Fibroblast of gingiva (primary cell): ENCODE data around the gene DTX1.

Experiments
- DNase-seq: peaks from one replicate; pipeline ENCODE4 v3.0.0-alpha.2; 2011; ENCODE audit warnings: low read depth

Gene DTX1

DNA sequence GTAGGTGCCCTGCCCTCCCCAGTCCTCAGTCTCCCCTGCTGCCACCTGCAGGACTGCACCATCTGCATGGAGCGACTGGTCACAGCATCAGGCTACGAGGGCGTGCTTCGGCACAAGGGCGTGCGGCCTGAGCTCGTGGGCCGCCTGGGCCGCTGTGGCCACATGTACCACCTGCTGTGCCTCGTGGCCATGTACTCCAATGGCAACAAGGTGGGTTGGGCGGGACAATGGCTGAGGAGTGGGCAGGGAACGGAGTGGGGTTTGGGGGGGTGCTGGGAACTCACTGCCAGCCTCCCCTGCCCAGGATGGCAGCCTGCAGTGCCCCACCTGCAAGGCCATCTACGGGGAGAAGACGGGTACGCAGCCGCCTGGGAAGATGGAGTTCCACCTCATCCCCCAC lies 38.2 kb downstream of the DTX1 start:
- DNase-seq = no peak

DNA sequence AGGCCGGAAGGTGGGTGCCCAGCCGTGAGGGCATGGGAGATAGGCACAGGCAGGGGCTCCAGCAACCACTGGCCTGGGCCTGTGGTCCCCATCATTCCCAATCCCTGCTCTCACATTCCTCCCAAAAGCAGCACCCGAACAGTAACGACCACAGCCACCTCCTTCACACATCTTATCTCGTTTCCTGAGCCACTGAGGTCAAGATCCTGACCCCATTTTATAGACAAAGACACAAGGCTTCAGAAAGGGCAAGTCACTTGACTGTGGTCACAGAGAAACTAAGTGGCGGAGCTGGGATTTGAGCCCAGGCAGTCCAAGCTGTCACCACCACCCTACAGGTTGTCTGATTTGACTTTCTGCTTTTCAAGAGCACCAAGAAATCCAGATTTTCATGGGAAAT lies 38.9 kb downstream of the DTX1 start:
- DNase-seq = no peak

DNA sequence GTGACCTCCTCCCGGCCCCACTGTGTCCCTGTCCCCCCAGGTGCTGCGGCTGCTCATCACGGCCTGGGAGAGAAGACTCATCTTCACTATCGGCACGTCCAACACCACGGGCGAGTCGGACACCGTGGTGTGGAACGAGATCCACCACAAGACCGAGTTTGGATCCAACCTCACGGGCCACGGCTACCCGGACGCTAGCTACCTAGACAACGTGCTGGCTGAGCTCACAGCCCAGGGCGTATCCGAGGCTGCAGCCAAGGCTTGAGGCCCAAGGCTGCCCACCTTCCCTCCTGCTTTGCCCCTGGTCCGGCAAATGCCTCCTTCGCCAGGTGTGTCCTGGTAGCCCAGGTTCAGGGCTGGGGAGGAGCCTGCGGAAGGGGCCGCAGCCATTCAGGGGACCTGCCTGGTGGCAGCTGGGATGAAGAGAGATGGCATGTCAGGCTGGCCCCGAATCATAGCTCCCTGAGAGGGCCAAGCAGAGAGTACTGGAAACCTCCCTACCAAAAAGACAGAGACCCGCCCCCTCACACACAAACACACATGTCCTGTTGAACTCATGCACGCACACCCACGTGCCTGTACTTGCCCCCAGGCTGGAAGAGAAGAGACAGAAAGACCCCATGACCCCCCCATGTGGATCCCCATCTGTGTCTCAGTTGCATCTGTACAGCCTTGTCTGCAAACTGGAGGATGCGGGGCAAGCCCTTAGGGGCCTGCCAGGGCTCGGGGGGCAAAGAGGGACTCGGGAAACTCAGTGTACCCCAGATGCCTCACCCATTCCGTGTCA lies 40.3 kb downstream of the DTX1 start:
- no peak for DNase-seq

- DNase-seq = peak; percentile 34
These were observed 41.3 kb downstream of the DTX1 start for GRCh38 chr12:113097716-113098440.

GRCh38 chr12:113098441-113099028 lies 42.0 kb downstream of the DTX1 start:
- peak; percentile 86 for DNase-seq

GRCh38 chr12:113099364-113099763 lies 42.8 kb downstream of the DTX1 start:
- DNase-seq = no peak

DNA sequence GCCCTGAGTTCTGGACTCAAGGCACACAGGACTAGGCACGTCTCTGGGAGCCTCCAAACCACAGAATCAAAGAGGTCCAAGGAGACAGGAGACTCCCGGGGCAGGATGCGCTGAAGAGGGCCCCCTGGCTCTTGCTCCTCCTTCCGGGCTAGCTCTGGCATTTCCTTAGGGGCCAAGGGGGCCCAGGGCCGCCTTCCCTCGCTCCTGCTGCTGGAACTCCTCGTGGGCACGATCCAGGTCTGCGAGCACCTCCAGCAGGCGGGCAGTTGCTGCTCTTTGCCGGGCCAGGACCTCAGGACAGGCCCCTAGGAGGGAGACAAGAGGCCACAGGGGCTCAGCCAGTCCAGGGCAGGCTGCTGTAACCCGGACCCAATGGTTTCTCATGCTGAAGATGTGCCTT lies 43.2 kb downstream of the DTX1 start:
- no peak for DNase-seq

DNA sequence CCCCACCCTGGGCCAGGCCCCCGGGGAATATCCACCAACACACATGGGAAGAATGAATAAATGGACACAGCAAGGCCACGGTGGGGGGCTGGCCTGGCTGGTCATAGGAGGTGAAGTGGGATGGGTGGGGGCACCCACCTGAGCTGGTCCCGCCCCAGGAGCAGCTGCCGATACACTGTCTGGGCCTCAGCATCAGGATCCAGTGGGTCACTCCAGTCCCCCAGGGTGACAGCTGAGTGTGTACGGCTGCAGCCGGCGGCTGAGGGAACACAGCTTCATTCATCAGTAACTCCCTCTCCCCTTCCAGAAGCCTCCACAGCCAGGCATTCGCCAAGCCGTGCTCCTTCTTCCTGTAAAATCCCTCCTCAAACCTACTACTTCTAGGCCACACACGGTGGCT lies 45.2 kb downstream of the DTX1 start:
- no peak for DNase-seq

- no peak for DNase-seq
These were observed 46.3 kb downstream of the DTX1 start for GRCh38 chr12:113102811-113103210.

- DNase-seq = no peak
These were observed 47.4 kb downstream of the DTX1 start for GRCh38 chr12:113103756-113104450.

GRCh38 chr12:113104953-113105510 lies 48.5 kb downstream of the DTX1 start:
- no peak for DNase-seq

- DNase-seq = no peak
These were observed 49.2 kb downstream of the DTX1 start for GRCh38 chr12:113105606-113106271.

GRCh38 chr12:113106361-113106760 lies 49.8 kb downstream of the DTX1 start:
- no peak for DNase-seq

DNA sequence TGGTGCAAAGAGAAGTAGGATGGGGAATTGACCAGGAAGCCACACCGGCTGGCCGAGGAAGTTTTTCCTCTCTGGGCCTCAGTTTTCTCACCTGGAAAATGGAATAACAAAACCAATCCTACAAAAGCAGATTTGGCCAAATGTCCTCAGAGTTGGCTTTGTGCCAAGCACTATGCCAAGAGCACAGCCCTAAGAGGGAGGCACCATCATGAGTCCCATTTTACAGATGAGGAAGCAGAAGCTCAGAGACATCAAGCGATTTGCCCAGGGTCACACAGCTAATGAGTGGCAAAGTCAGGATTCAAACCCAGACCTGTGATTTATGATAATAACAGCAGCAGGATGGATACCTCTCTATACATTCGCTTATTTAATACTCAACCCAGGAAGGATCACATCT lies 51.8 kb downstream of the DTX1 start:
- no peak for DNase-seq

DNA sequence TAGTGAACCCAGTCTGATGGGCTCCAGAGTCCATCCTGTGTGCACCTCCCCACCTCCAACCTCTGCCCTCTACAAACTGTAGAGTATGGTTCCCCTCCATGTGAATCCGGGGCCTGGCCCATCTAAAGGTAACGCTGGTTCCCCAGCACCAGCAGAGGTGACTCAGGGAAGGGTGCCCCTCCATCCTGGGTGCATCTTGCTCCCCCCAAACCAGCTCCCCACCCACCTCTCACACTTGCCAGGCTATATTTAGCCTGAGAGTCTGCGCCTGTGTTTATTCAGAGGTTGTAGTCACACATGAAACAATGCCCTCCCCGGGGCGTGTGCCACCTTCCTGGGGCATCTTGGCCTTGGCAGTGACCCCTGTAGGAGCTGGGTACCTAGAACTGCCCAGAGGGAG lies 52.8 kb downstream of the DTX1 start:
- no peak for DNase-seq

GRCh38 chr12:113109872-113110599 lies 53.5 kb downstream of the DTX1 start:
- DNase-seq = no peak

- no peak for DNase-seq
These were observed 54.7 kb downstream of the DTX1 start for GRCh38 chr12:113111247-113111646.

DNA sequence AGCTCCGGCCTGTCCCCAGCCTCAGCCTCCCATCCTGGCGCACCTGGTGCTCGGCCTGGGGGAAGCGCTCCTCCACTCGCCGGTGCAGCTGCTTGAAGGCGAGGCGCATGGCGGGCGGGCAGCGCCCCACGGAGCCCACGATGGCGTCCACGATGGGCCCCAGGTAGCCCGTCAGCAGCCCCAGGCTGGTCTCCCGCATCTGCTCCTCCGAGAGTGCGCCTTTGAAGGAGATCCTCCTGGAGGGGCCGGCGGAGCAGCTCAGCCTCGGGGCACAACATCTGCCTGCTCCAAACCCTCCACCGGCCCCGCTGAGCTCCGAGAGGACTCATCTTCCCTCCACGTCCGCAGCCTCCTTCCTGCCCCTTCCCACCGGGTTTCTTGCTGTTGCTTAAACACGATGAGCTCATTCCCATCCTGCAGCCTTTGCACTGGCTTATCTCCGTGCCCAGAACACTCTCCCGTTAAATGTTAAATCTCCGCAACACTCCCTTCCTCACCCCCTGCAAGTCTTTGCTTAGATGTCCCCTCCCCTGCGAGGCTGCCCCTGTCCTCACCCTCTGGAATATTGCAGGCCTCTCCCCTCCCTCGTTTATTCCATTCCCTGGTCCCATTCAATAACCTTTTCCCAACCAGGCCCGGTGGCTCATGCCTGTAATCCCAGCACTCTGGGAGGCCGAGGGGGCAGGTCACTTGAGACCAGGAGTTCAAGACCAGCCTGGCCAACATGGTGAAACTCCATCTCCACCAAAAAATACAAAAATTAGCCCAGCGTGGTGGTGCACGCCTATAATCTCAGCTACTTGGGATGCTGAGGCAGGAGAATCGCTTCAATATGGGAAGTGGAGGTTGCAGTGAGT lies 55.7 kb downstream of the DTX1 start:
- no peak for DNase-seq

GRCh38 chr12:113113397-113113796 lies 56.9 kb downstream of the DTX1 start:
- DNase-seq = no peak
